ENCODE results near the gene SYNM. TPM values are rescaled to one million over a fixed set of nuclear protein-coding genes. Genes with fewer than 3 reads are reported as not detected.

The SYNM gene
- total and polyA plus RNA-seq, 2 donors (not counting 1 experiment from before 2014, with no cell fraction given), result 0.04 to 0.27 TPM

DNA sequence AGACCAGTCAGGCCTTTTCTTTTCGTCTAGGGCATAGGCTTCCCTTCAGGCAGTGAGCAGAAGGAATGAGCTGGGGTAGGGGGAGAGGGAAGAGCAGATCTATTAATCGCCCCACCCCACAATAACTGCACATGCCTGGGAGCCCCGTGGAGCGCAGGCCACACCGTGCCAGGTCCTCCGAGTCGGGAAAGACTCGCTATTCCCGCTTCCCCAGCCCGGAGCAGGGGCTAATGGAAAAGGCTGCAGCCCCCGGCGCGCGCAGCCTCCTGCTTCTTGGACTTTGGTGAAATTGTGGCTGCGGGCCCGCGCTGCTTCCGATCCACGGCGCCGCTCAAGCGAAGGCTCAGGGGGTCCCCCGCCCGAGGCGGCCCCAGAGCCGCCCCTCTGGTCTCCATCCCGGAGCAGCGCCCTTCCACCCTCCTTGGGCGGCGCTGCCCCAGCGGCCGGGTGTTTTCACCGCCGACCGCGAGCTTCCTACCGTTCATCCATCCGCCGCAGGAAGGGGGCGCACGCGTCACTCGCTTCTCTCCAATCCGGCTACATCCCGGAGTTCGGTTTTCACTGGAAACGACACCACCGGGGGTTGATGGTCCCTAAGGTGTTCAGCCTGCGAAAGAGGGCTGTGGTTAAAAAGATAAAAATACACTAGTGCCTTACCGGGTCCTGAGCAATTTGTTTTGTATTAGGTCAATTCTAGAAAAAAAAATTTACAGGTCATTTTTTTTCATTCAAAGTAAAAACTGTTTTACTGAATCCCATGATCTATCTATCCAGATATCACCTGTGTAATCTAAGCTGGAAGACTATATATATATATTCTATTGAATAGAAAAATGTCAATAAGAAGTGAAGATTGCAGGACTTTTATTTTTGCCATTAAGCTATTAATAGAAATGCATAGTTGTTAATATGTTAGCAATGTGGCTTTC lies 4.4 kb upstream of the SYNM start:
- H2AFZ ChIP-seq (ENCODE audit: insufficient read depth, low read depth, low read length, poor library complexity, severe bottlenecking), result no peak overlapping the region
- peak overlapping the region; percentile 40 for H3K4me2 ChIP-seq (replicated peaks; ENCODE audit: low read depth, low read length, poor library complexity, severe bottlenecking)
- CTCF ChIA-PET, result interaction anchor here (0.6 to 2.5 kb wide), 10 partner anchors 11 to 915 kb away, joined by 3 to 10 read pairs (median 4); no protein-coding TSS in a partner anchor
- no peaks in the 10 kb centered on the region for H4K20me1 ChIP-seq (ENCODE audit: control insufficient read depth, insufficient read depth, low read length, poor library complexity, severe bottlenecking)
- Mint-ChIP-seq H3K27me3 (peaks cover 58% of the 10 kb centered on the region), H3K9me3 (ENCODE audit: insufficient read depth) (no peaks in the 10 kb centered on the region), H3K27ac (no peak overlapping the region), H3K4me1 (peaks cover 12% of the 10 kb centered on the region), H3K4me3 (peak overlapping the region; percentile 29)
- TF ChIP-seq, protein P1, sequence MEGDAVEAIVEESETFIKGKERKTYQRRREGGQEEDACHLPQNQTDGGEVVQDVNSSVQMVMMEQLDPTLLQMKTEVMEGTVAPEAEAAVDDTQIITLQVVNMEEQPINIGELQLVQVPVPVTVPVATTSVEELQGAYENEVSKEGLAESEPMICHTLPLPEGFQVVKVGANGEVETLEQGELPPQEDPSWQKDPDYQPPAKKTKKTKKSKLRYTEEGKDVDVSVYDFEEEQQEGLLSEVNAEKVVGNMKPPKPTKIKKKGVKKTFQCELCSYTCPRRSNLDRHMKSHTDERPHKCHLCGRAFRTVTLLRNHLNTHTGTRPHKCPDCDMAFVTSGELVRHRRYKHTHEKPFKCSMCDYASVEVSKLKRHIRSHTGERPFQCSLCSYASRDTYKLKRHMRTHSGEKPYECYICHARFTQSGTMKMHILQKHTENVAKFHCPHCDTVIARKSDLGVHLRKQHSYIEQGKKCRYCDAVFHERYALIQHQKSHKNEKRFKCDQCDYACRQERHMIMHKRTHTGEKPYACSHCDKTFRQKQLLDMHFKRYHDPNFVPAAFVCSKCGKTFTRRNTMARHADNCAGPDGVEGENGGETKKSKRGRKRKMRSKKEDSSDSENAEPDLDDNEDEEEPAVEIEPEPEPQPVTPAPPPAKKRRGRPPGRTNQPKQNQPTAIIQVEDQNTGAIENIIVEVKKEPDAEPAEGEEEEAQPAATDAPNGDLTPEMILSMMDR (IDR thresholded peaks at IDR 0.05), result peak; percentile 36
- no peak for TF ChIP-seq EZH2 (IDR thresholded peaks at IDR 0.05; ENCODE audit: borderline replicate concordance, insufficient read depth, low read depth, low read length, poor library complexity, severe bottlenecking)
- peaks cover 10 to 12% of the 10 kb centered on the region in 2 donors for H3K4me1 ChIP-seq (ENCODE audit: control insufficient read depth in 2 of 2, insufficient read depth in 2 of 2, low read length in 2 of 2)
- 5% methylated on average over 46 of the region's 50 CpGs for WGBS (ENCODE audit: insufficient coverage)
- peak; percentile 50 for DNase-seq
- H3K27ac ChIP-seq (ENCODE audit: low read length in 2 of 2), result no peak overlapping the region
- no peaks in the 10 kb centered on the region for H3K79me2 ChIP-seq (ENCODE audit: control insufficient read depth, insufficient read depth, low read length)
- intact Hi-C loops (cut with micrococcal nuclease), result loop anchor here (1.0 to 10.0 kb wide), 3 partner anchors 113 to 654 kb away; no protein-coding TSS in a partner anchor
- H3K27me3 ChIP-seq (replicated peaks in 1 of 4; ENCODE audit: control extremely low read depth in 1 of 4, control insufficient read depth in 3 of 4, insufficient read depth in 4 of 4, low read length in 3 of 4), result peaks cover 0 to 45% (median 25%) of the 10 kb centered on the region in 4 experiments
- H3K36me3 ChIP-seq (replicated peaks in 1 of 2; ENCODE audit: control extremely low read depth in 1 of 2, control insufficient read depth in 1 of 2, extremely low read depth in 1 of 2, insufficient read depth in 2 of 2, low read length in 1 of 2), result no peaks in the 10 kb centered on the region
- H3K4me3 ChIP-seq (ENCODE audit: control extremely low read depth in 1 of 5, extremely low read depth in 1 of 5, insufficient read depth in 1 of 5, low read depth in 2 of 5, low read length in 4 of 5), result no peak overlapping the region
- H3K9me3 ChIP-seq (ENCODE audit: control extremely low read depth in 1 of 3, control insufficient read depth in 2 of 3, insufficient read depth in 1 of 3, low read length in 2 of 3), result peaks cover 0 to 4% (median 0%) of the 10 kb centered on the region in 3 donors
- H3K9ac ChIP-seq (ENCODE audit: low read length), result no peak overlapping the region
- POLR2A ChIA-PET, result no interaction called here
- ATAC-seq (ENCODE audit: low read depth), result no peak
